Ureter (tissue), 1 donor: ENCODE results near the gene MAML3. TPM values are rescaled to one million over a fixed set of nuclear protein-coding genes. Genes with fewer than 3 reads are reported as not detected.
"Not testable (repeated sequence)": the region's sequence is repeated elsewhere in the genome, so short reads cannot be mapped to it uniquely, and the experiment has no call there.

Experiments used
- DNase-seq: peaks from one replicate; pipeline ENCODE4 v3.0.0-alpha.2; 2020; ENCODE audit warnings: low spot score
- total RNA-seq: library from RNA; stranded (reverse); gene quantifications from one replicate; pipeline ENCODE4 v1.2.4, GENCODE V29; 2023
- donor health status: DM: yes; HTN: yes; CAD: no.

Gene MAML3
- total RNA-seq, 1 donor from 2014 or later = 23.4 TPM

- DNase-seq = no peak
Observed at GRCh38 chr4:139732991-139733570, 420.9 kb downstream of the MAML3 start.

- DNase-seq = no peak
Observed at GRCh38 chr4:139728840-139729239, 425.1 kb downstream of the MAML3 start.

DNA sequence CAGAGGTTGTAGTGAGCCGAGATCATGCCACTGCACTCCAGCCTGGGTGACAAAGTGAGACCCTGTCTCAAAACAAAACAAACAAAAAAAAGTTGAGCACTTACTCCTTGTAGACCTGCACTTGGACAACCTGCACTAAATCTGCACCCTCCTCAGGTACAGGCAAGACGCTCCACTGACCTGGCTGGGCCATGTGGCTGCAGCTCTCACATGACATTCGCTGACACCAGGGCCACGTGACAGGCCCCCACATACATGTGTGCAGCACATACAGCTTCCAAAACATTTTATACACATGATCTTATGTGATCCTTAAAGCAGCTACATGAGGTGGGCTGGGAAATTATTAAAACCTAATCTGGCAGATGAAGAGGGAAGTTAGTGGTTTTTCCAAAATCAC lies 425.8 kb downstream of the MAML3 start:
- DNase-seq = no peak

GRCh38 chr4:139726615-139727014 lies 427.4 kb downstream of the MAML3 start:
- DNase-seq = no peak

GRCh38 chr4:139725236-139725635 lies 428.7 kb downstream of the MAML3 start:
- DNase-seq = no peak

DNA sequence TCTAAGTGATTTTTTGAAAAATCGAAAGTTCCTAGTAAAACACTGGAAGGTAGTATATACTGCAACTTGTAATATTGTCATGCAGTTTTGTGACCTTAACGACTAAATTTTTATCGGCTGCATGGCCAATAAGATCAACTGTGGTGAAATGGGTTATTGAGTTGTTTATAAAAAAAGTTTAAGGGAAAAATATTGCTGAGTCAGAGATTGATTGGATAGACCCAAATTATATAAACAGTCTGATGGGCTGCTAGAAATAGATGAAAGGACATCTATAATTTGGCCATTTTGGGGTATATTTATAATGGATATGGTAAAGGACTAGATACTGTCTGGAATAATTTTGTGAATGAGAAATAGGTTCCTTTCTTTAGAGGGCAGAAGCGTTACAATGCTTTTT lies 432.2 kb downstream of the MAML3 start:
- DNase-seq = no peak

DNA sequence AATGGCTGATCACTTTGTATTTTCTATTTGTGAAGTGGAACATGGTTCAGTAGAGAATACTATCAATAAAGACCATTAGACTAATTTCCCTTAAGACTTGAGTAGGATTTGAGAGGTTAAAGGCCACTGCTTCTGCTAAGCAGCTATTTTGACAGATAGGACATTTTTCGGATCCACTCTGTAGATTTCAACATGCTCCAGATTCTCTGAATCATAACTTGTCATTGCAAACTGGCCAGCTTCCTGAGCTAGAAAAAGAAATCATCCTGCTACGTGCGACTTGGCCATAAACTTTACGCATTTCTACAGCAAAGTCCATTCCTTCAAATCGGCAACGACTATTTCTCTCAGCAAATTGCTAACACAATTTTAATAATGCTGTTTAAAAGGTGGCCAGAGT lies 433.2 kb downstream of the MAML3 start:
- DNase-seq = no peak

- no peak for DNase-seq
Observed at GRCh38 chr4:139719381-139720101, 434.4 kb downstream of the MAML3 start.

DNA sequence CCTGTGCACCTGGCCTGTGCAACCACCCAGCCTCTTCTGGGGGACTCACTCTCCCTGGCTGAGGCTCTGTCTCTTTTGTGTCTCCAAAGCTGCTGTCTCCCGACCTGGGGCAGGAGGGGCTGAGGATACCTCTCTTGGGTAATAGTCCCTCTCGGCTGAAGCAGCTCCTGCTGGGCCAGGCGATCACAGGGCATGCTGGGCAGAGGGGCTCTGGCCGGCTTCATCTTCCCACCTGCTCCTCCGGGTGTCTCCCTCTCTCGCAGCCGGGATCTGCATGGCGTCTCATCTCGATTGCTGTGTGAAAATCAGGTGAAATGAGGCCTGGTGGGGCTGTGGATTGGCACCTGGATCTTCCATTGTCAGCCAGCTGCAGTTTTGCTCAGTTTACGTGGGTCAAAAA lies 435.2 kb downstream of the MAML3 start:
- no peak for DNase-seq

GRCh38 chr4:139718358-139718757 lies 435.6 kb downstream of the MAML3 start:
- DNase-seq = no peak

GRCh38 chr4:139715746-139716391 lies 438.1 kb downstream of the MAML3 start:
- no peak for DNase-seq

- no peak for DNase-seq
Observed at GRCh38 chr4:139712882-139713281, 441.1 kb downstream of the MAML3 start.

GRCh38 chr4:139711461-139711860 lies 442.5 kb downstream of the MAML3 start:
- DNase-seq = no peak

DNA sequence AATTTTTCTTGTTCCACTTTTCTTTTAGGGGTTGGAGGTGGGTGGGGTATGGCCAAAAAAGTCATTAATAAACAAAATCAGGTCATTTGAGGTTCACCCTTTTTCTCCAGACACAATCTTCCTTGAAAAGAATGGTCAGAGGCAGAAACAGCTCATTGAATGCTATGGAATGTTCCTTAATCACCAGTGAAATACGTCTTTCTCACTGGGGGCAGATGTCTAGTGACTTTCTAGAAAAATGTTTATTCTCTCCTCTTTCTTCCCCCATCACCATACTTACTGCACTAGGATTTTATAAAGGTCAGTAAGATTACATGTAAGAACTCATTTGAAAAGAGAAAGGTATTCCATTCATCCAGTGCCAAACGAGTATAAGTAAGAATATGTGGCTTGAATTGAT lies 443.9 kb downstream of the MAML3 start:
- no peak for DNase-seq

- no peak for DNase-seq
Observed at GRCh38 chr4:139709660-139710059, 444.3 kb downstream of the MAML3 start.

DNA sequence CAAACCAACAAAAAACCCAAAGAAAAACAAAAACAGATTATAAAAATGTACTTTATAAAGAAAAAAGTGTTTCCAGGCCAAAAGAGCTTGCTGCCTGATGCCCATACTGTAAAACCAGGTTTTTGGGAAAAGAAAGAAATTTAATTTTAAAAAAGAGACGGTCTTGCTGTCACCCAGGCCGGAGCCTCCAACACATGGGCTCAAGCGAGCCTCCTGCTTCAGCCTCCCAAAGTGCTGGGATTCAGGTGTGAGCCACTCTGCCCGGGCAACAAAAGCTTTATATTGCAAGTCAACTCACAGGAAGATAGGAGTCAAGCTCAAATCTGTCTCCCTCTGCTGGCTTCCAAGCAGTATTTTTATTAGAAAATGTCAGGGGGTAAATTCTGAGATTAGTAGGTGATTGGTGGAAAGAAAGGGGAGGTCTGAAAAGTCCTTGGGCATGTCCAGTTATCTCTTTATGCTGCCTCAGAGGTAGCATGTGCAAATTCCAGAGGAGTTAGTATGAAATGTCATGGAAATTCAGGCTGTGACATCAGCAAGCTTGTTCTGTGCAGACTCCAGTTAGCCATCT lies 449.0 kb downstream of the MAML3 start:
- no peak for DNase-seq

DNA sequence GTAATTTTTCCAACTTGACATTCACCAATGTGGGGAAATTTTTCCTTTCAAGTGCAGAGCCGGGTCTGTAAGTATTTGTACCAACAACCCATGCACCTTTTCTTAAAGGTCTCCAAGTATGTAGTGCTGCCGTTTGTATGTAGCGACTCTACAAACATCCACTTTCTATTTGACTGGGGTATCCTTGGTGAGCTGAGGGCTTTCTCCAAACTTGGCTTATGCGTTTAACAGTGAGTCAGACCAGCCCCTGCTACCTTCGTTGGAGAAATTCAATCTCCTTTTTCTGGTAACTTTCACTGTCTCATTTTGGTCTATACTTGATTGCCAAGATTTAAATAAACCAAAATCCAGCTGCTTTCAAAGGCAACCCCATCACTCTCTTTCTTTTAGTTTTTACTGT lies 453.4 kb downstream of the MAML3 start:
- no peak for DNase-seq

- DNase-seq = not testable (repeated sequence)
Observed at GRCh38 chr4:139698167-139698925, 455.6 kb downstream of the MAML3 start.

- DNase-seq = no peak
Observed at GRCh38 chr4:139696491-139696890, 457.5 kb downstream of the MAML3 start.

GRCh38 chr4:139694522-139695107 lies 459.4 kb downstream of the MAML3 start:
- DNase-seq = no peak

GRCh38 chr4:139692309-139693012 lies 461.5 kb downstream of the MAML3 start:
- DNase-seq = no peak
